ENCODE results near the gene GRAMD1B.
"Not testable (repeated sequence)": the region's sequence is repeated elsewhere in the genome, so short reads cannot be mapped to it uniquely, and the experiment has no call there.

Gene GRAMD1B

GRCh38 chr11:123511037-123511870, 81.2 kb downstream of the GRAMD1B start:
- no peak overlapping the region for H3K4me3 ChIP-seq (ENCODE audit: low read length)
- TF ChIP-seq ZNF274 (IDR thresholded peaks at IDR 0.05; ENCODE audit: low read depth, low read length) = no peak

DNA sequence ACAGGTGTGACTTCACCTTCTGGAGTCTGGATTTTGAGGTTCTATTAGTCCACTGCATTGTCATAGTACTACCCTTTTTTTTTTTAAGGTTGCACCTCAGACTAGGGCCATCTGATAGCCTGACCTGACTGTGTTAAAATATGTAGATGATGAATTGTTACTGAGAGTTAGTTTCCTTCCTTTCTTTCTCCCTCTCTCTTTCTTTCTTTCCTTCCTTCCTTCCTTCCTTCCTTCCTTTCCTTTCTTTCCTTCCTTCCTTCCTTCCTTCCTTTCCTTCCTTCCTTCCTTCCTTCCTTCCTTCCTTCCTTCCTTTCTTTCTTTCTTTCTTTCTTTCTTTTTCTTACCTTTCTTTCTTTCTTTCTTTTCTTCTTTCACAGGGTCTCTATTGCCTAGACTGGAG, 83.2 kb downstream of the GRAMD1B start:
- not testable (repeated sequence) for H3K4me3 ChIP-seq (ENCODE audit: low read length)

DNA sequence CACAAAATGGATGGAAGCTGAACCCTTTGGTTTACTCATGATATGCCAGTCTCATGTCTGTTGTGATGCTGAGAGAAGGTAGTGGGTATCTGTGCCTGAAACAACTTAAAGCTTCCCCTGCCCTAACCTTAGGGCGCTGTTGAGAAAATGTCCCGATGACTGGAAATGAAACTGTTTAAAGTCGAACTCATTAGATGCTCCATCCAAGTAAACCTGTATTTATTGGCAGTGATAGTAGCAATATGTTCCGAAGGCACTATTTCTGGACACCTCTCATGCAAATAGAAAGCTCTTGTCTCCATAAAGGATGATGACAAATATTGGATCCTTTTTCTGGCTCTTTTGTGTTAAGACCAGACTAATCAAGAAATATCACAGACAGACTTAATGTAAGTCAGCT, 86.2 kb downstream of the GRAMD1B start:
- H3K4me3 ChIP-seq (ENCODE audit: low read length) = no peak overlapping the region
- no peak for TF ChIP-seq ZNF274 (IDR thresholded peaks at IDR 0.05; ENCODE audit: low read depth, low read length)

DNA sequence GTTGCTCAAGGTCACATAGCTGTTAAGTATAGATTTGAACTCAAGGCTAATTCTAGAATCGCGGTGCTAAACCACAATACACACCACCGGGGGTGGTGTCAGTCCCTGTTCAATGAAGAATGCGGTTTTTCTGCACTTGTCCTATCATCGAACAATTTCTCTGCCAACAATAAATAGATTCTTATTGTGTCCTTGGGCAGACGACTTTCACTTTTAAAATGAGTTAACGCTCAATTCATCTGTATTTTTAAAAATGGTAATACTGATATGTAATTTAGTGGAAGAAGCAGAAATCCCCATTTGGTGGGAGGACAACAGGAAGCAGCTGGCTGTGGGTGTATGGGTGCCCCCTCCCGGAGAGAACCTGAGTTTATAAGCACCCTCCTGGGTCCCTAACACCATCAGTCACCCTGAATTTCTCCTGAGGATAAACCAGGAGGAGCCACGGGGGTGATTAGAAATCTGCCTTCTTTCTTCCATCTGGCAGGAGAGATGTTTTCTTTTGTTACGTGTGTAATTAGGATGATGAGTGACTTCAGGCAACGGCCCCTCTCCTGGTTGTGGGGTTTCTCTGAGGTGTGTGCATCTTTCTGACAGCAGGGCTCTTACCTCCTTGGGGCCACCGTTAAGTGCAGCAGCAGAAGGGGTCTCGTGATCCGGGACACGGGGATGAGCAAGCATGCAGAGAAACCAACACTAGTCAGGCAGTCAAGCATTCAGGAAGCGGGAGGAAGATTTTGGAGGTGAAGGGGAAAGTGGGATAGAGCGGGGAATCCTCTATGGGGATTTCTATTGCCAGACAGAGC, 87.7 kb downstream of the GRAMD1B start:
- TF ChIP-seq ZNF274 (IDR thresholded peaks at IDR 0.05; ENCODE audit: low read depth, low read length) = no peak
- H3K4me3 ChIP-seq (ENCODE audit: low read length) = peak overlapping the region; percentile 22; the same call in 1 of the 2 replicates

GRCh38 chr11:123518496-123519054, 88.5 kb downstream of the GRAMD1B start:
- no peak overlapping the region; the same call in 1 of the 2 replicates for H3K4me3 ChIP-seq (ENCODE audit: low read length)
- no peak for TF ChIP-seq ZNF274 (IDR thresholded peaks at IDR 0.05; ENCODE audit: low read depth, low read length)

- no peak for TF ChIP-seq ZNF274 (IDR thresholded peaks at IDR 0.05; ENCODE audit: low read depth, low read length)
- H3K4me3 ChIP-seq (ENCODE audit: low read length) = no peak overlapping the region
Measured at GRCh38 chr11:123519055-123519796, 89.2 kb downstream of the GRAMD1B start.

- H3K4me3 ChIP-seq (ENCODE audit: low read length) = no peak overlapping the region
- TF ChIP-seq ZNF274 (IDR thresholded peaks at IDR 0.05; ENCODE audit: low read depth, low read length) = no peak
Measured at GRCh38 chr11:123519797-123520193, 89.7 kb downstream of the GRAMD1B start.

DNA sequence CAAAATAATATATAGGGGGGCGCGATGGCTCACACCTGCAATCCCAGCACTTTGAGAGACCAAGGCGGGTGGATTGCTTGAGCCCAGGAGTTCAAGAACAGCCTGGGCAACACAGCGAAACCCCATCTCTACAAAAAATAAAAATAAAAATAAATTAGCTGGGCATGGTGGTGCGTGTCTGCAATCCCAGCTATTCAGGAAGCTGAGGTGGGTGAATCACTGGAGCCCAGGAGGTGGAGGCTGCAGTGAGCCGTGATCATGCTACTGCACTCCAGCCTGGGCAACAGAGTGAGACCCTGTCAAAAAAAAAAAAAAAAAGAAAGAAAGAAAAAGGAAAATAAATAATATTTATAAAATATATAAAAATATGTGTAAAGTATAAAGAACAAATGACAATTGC, 90.4 kb downstream of the GRAMD1B start:
- not testable (repeated sequence) for H3K4me3 ChIP-seq (ENCODE audit: low read length)

GRCh38 chr11:123521001-123521400, 90.9 kb downstream of the GRAMD1B start:
- TF ChIP-seq ZNF274 (IDR thresholded peaks at IDR 0.05; ENCODE audit: low read depth, low read length) = no peak
- H3K4me3 ChIP-seq (ENCODE audit: low read length) = no peak overlapping the region

DNA sequence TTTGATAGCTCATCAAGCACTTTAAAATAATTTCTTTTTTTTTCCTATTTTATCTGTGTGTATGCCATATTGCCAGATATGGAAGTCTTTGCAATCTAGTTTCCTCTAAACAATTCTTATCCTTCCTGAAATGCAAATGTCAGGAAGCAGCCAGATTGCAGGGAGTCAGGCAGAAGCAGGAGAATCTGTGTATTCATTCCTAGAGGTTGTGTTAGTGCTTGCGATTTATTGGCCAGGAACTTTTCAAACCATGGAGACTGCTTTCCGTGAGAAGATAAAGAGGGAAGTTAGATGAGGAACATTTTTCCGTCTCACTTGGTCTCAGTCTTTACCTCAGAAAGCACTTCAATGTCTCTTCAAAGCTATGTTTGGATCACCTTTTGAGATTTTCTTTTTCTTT, 91.9 kb downstream of the GRAMD1B start:
- TF ChIP-seq ZNF274 (IDR thresholded peaks at IDR 0.05; ENCODE audit: low read depth, low read length) = no peak
- no peak overlapping the region for H3K4me3 ChIP-seq (ENCODE audit: low read length)

DNA sequence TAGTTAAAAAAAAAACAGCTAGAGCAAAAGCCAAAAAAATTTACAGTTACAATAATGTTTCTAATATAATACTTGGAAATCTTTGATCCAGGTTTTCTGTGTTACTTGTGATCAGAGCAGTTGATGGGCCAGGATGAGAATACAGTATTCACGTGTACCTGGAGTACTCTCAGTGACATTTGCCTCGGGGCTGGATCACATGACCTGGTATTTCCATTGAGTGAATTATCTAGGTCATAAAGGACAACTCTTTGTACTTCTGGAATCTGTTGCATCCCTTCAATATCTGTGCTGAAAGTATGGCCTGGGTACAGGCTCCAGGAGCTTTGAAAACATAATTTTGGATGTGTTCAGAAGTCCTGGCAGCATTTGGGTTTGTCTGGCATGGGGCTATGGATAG, 93.5 kb downstream of the GRAMD1B start:
- no peak for TF ChIP-seq ZNF274 (IDR thresholded peaks at IDR 0.05; ENCODE audit: low read depth, low read length)
- no peak overlapping the region for H3K4me3 ChIP-seq (ENCODE audit: low read length)

DNA sequence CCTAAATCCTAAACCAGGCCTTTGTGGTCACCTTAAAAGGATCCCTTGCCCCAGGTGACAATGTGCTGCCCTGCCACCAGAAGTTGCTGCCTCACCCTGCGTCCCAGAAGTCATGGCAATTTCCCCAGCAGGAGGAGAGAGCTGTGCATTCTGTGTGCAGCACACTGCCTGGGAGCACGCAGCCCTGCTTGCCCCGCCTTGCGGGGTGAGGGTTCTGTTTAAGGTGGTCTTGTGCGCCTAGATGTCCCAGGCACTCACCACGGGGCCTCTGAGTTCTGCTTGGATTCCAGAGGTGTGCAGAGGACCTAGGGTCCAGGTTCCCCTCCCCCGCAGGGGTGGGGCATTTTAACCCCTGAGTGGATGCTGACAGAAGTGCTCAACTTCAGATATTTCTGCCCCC, 95.0 kb downstream of the GRAMD1B start:
- no peak overlapping the region for H3K4me3 ChIP-seq (ENCODE audit: low read length)
- TF ChIP-seq ZNF274 (IDR thresholded peaks at IDR 0.05; ENCODE audit: low read depth, low read length) = no peak

DNA sequence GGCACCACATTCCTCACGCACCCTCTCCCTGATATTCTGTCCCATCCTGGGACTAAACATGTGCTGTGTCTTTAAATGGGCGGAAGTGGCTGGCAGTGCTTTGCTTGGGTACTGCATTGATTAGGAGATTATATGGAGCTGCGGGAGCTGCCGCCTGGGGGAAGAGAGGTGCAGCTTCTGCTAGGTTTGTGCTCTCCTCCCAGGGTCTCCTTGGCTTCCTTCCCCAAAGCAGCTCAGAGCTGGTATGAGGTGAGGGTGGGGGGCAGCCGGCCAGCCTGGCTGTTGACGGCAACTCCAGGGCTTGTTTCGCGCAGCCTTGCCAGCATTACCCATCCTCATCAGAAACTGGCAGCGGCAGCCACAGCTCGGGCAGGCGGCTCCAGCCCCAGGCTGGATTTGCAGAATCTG, 95.4 kb downstream of the GRAMD1B start:
- TF ChIP-seq ZNF274 (IDR thresholded peaks at IDR 0.05; ENCODE audit: low read depth, low read length) = no peak
- H3K4me3 ChIP-seq (ENCODE audit: low read length) = no peak overlapping the region
